ENCODE measurements around the gene PPAN. TPM values are rescaled to one million over a fixed set of nuclear protein-coding genes. Genes with fewer than 3 reads are reported as not detected.

Gene PPAN
- total RNA-seq, 1 experiment from 2014 or later, result 101 TPM

GRCh38 chr19:10113964-10114650, 7.9 kb downstream of the PPAN start:
- ChIA-PET CTCF (interaction anchor here (1.2 to 3.0 kb wide), 3 partner anchors 18 to 183 kb away, joined by 3 to 13 read pairs (median 10); no protein-coding TSS in a partner anchor), RAD21 (ENCODE audit: low non-redundant PET in 1 of 2, low total read pairs in 2 of 2, uncharacterized antibody in 2 of 2, unreplicated experiment in 2 of 2) (no interaction called here), POLR2A (interaction anchor here (1.1 kb wide), 1 partner anchor 8 kb away, joined by 5 read pairs; the partner anchor contains the start of gene PPAN)
- TF ChIP-seq POLR2AphosphoS5 (IDR thresholded peaks at IDR 0.05; ENCODE audit: low read depth, low read length) (peak; percentile 14; the same call in 1 of the 2 replicates), ZFX (IDR thresholded peaks at IDR 0.05) (peak; percentile 12; the same call in 1 of the 2 replicates), MAX (IDR thresholded peaks at IDR 0.05) (no peak)
- Histone ChIP-seq H3K27ac (ENCODE audit: low read depth, low read length) (peak overlapping the region; percentile 47; the same call in 1 of the 2 replicates), H3K4me3 (replicated peaks in 1 of 2; ENCODE audit: low read depth in 1 of 2, low read length in 2 of 2) (no peak overlapping the region), H3K79me2 (ENCODE audit: insufficient read depth, low read length) (peaks cover 39% of the 10 kb centered on the region), H3K9me3 (ENCODE audit: control insufficient read depth in 1 of 2, insufficient read depth in 1 of 2, low read depth in 1 of 2, low read length in 2 of 2) (no peaks in the 10 kb centered on the region), H3K4me2 (ENCODE audit: low read length) (no peak overlapping the region), H3K9me2 (ENCODE audit: insufficient read depth) (no peaks in the 10 kb centered on the region), H3K27me3 (ENCODE audit: insufficient read depth, low read length) (no peaks in the 10 kb centered on the region), H3K4me1 (ENCODE audit: control insufficient read depth in 1 of 2, insufficient read depth in 2 of 2, low read length in 2 of 2) (peaks cover 5 to 42% of the 10 kb centered on the region in 2 experiments), H3K9ac (ENCODE audit: low read length) (no peak overlapping the region), H4K20me1 (ENCODE audit: insufficient read depth) (no peaks in the 10 kb centered on the region), H3K36me3 (ENCODE audit: control insufficient read depth in 1 of 2, insufficient read depth in 2 of 2, low read length in 2 of 2) (peaks cover 32 to 44% of the 10 kb centered on the region in 2 experiments; a peak in 3 of 4 replicates), H2AFZ (ENCODE audit: low read depth, low read length, poor library complexity, severe bottlenecking) (no peak overlapping the region)
- no TSS peak for BruUV-seq (replicated peaks)
- DNase-seq (ENCODE audit: low read depth, low spot score), result no peak
- ATAC-seq, result peak; percentile 20
- intact Hi-C loops (cut with micrococcal nuclease), result loop anchor here (1.0 to 2.0 kb wide), 2 partner anchors 180 to 183 kb away; no protein-coding TSS in a partner anchor

- CTCF ChIA-PET, result no interaction called here
- peak; percentile 6 for ATAC-seq
- no peak for DNase-seq (ENCODE audit: low read depth, low spot score)
- Histone ChIP-seq H3K9me3 (ENCODE audit: control insufficient read depth in 1 of 2, insufficient read depth in 1 of 2, low read depth in 1 of 2, low read length in 2 of 2) (no peaks in the 10 kb centered on the region), H3K4me1 (ENCODE audit: control insufficient read depth in 1 of 2, insufficient read depth in 2 of 2, low read length in 2 of 2) (peaks cover 5 to 39% of the 10 kb centered on the region in 2 experiments), H3K9me2 (ENCODE audit: insufficient read depth) (no peaks in the 10 kb centered on the region), H3K79me2 (ENCODE audit: insufficient read depth, low read length) (peaks cover 38% of the 10 kb centered on the region), H2AFZ (ENCODE audit: low read depth, low read length, poor library complexity, severe bottlenecking) (no peak overlapping the region), H3K36me3 (ENCODE audit: control insufficient read depth in 1 of 2, insufficient read depth in 2 of 2, low read length in 2 of 2) (peaks cover 25 to 37% of the 10 kb centered on the region in 2 experiments; a peak in 3 of 4 replicates), H3K4me3 (replicated peaks in 1 of 2; ENCODE audit: low read depth in 1 of 2, low read length in 2 of 2) (no peak overlapping the region), H3K27me3 (ENCODE audit: insufficient read depth, low read length) (no peaks in the 10 kb centered on the region), H3K9ac (ENCODE audit: low read length) (no peak overlapping the region), H3K27ac (ENCODE audit: low read depth, low read length) (peak overlapping the region; percentile 47; the same call in 1 of the 2 replicates), H4K20me1 (ENCODE audit: insufficient read depth) (no peaks in the 10 kb centered on the region), H3K4me2 (ENCODE audit: low read length) (no peak overlapping the region)
- no TSS peak for BruUV-seq (replicated peaks)
- RAD21 ChIA-PET (ENCODE audit: low non-redundant PET in 1 of 2, low total read pairs in 2 of 2, uncharacterized antibody in 2 of 2, unreplicated experiment in 2 of 2), result no interaction called here
- POLR2A ChIA-PET, result interaction anchor here (1.1 to 1.4 kb wide), 2 partner anchors 9 kb away, joined by 3 to 5 read pairs; partner anchors contain the start of gene PPAN
- intact Hi-C loops (cut with micrococcal nuclease), result no loop called here
- TF ChIP-seq POLR2A (IDR thresholded peaks at IDR 0.05; ENCODE audit: borderline replicate concordance, extremely low read depth, insufficient read depth, insufficient read length) (peak; percentile 38), CBX3 (IDR thresholded peaks at IDR 0.05; ENCODE audit: low read depth) (no peak), CEBPB (IDR thresholded peaks at IDR 0.05; ENCODE audit: low read depth) (no peak), ZNF274 (IDR thresholded peaks at IDR 0.05; ENCODE audit: low read depth, low read length) (no peak), EZH2phosphoT487 (IDR thresholded peaks at IDR 0.05; ENCODE audit: borderline replicate concordance) (no peak), SP1 (IDR thresholded peaks at IDR 0.05; ENCODE audit: low read depth) (no peak), SIN3A (IDR thresholded peaks at IDR 0.05; ENCODE audit: low read depth) (peak; percentile 54), FOSL1 (IDR thresholded peaks at IDR 0.05; ENCODE audit: low read depth) (no peak), ELF1 (IDR thresholded peaks at IDR 0.05; ENCODE audit: borderline replicate concordance, low read depth) (no peak), MAX (IDR thresholded peaks at IDR 0.05) (0 out of 2 replicates have a peak, but pooled peaks have one; percentile 19), SRF (IDR thresholded peaks at IDR 0.05; ENCODE audit: low read depth) (no peak), JUND (IDR thresholded peaks at IDR 0.05) (0 out of 2 replicates have a peak, but pooled peaks have one; percentile 14)
- TF ChIP-seq, protein P1, sequence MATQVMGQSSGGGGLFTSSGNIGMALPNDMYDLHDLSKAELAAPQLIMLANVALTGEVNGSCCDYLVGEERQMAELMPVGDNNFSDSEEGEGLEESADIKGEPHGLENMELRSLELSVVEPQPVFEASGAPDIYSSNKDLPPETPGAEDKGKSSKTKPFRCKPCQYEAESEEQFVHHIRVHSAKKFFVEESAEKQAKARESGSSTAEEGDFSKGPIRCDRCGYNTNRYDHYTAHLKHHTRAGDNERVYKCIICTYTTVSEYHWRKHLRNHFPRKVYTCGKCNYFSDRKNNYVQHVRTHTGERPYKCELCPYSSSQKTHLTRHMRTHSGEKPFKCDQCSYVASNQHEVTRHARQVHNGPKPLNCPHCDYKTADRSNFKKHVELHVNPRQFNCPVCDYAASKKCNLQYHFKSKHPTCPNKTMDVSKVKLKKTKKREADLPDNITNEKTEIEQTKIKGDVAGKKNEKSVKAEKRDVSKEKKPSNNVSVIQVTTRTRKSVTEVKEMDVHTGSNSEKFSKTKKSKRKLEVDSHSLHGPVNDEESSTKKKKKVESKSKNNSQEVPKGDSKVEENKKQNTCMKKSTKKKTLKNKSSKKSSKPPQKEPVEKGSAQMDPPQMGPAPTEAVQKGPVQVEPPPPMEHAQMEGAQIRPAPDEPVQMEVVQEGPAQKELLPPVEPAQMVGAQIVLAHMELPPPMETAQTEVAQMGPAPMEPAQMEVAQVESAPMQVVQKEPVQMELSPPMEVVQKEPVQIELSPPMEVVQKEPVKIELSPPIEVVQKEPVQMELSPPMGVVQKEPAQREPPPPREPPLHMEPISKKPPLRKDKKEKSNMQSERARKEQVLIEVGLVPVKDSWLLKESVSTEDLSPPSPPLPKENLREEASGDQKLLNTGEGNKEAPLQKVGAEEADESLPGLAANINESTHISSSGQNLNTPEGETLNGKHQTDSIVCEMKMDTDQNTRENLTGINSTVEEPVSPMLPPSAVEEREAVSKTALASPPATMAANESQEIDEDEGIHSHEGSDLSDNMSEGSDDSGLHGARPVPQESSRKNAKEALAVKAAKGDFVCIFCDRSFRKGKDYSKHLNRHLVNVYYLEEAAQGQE (IDR thresholded peaks at IDR 0.05; ENCODE audit: low read depth), result no peak
These were observed 8.7 kb downstream of the PPAN start for GRCh38 chr19:10114651-10115391.
